WTC11 (cell line): ENCODE results near the gene MAGI2. TPM values are rescaled to one million over a fixed set of nuclear protein-coding genes. Genes with fewer than 3 reads are reported as not detected.

Experiments used
- ATAC-seq: fragments of 200-7000 bp; cut with Tn5 transposase; 2 replicates; pipeline ENCODE4 v1.10.0; 2021; ENCODE audit warnings: mild to moderate bottlenecking, moderate library complexity
- CTCF ChIA-PET: fragments of 300-600 bp; sonication (Branson Sonifier 250); formaldehyde crosslinking; loops from one replicate; lab custom pipeline; 2021; ENCODE audit warnings: antibody characterized with exemption; lab: Charles Lee
- POLR2A ChIA-PET: fragments of 350-600 bp; sonication (Branson Sonifier 250); formaldehyde crosslinking; loops from one replicate; lab custom pipeline; 2021; ENCODE audit warnings: antibody characterized with exemption; lab: Charles Lee
- DNase-seq: peaks from one replicate; pipeline ENCODE4 v3.0.0; 2021; ENCODE audit warnings: low spot score
- H3K27ac Mint-ChIP-seq: 2 replicates; pipeline ENCODE4 v1.8.0; 2021; ENCODE audit warnings: mixed read lengths
- H3K27me3 Mint-ChIP-seq: 2 replicates; pipeline ENCODE4 v1.8.0; 2021; ENCODE audit warnings: low read depth, mild to moderate bottlenecking, moderate library complexity, mixed read lengths
- H3K36me3 Mint-ChIP-seq: 2 replicates; pipeline ENCODE4 v1.8.0; 2021; ENCODE audit warnings: mixed read lengths
- H3K4me1 Mint-ChIP-seq: 2 replicates; pipeline ENCODE4 v1.8.0; 2022; ENCODE audit warnings: mixed read lengths
- H3K4me3 Mint-ChIP-seq: 2 replicates; pipeline ENCODE4 v1.8.0; 2021; ENCODE audit warnings: mild to moderate bottlenecking, moderate library complexity, mixed read lengths
- H3K9me3 Mint-ChIP-seq: 2 replicates; pipeline ENCODE4 v1.8.0; 2021; ENCODE audit warnings: mixed read lengths
- FOXK1 ChIP-seq: sonication (generic); formaldehyde crosslinking; IDR thresholded peaks from 2 replicates; pipeline ENCODE4 v1.8.0; 2022; ENCODE audit warnings: mild to moderate bottlenecking, moderate library complexity, missing genetic modification reagents
- GRHL2 ChIP-seq: fragments of 250-450 bp; sonication (Bioruptor Pico); IDR thresholded peaks from 2 replicates; pipeline ENCODE4 v1.8.0; 2022; ENCODE audit warnings: mild to moderate bottlenecking, moderate library complexity; ENCODE audit not compliant: insufficient replicate concordance, severe bottlenecking
- HMGA2 ChIP-seq: fragments of 250-450 bp; sonication (Bioruptor Pico); IDR thresholded peaks from 2 replicates; pipeline ENCODE4 v1.4.0; 2021; ENCODE audit warnings: mild to moderate bottlenecking, moderate library complexity
- IRF2 ChIP-seq: sonication (generic); formaldehyde crosslinking; IDR thresholded peaks from 2 replicates; pipeline ENCODE4 v1.8.0; 2022; ENCODE audit warnings: low read depth, missing genetic modification reagents, borderline replicate concordance
- MXD4 ChIP-seq: fragments of 250-450 bp; sonication (Bioruptor Pico); IDR thresholded peaks from 2 replicates; pipeline ENCODE4 v1.8.0; 2021; ENCODE audit warnings: mild to moderate bottlenecking, moderate library complexity, borderline replicate concordance
- NFYB ChIP-seq: sonication (generic); formaldehyde crosslinking; conservative IDR thresholded peaks from 2 replicates; pipeline ENCODE4 v1.8.0; 2022; ENCODE audit warnings: low read depth, missing genetic modification reagents
- NR2C2 ChIP-seq: sonication (generic); formaldehyde crosslinking; IDR thresholded peaks from 2 replicates; pipeline ENCODE4 v1.8.0; 2022; ENCODE audit warnings: mild to moderate bottlenecking, missing genetic modification reagents
- OVOL2 ChIP-seq: fragments of 250-450 bp; sonication (Bioruptor Pico); IDR thresholded peaks from 2 replicates; pipeline ENCODE4 v1.9.0; 2021; ENCODE audit warnings: mild to moderate bottlenecking, borderline replicate concordance
- PREB ChIP-seq: sonication (generic); formaldehyde crosslinking; IDR thresholded peaks from 2 replicates; pipeline ENCODE4 v1.8.1; 2022; ENCODE audit warnings: mild to moderate bottlenecking, missing genetic modification reagents, moderate library complexity, borderline replicate concordance
- RORB ChIP-seq: fragments of 250-450 bp; sonication (Bioruptor Pico); IDR thresholded peaks from 2 replicates; pipeline ENCODE4 v1.9.0; 2021; ENCODE audit warnings: mild to moderate bottlenecking
- STAT6 ChIP-seq: sonication (generic); formaldehyde crosslinking; conservative IDR thresholded peaks from 2 replicates; pipeline ENCODE4 v1.8.1; 2023; ENCODE audit warnings: mild to moderate bottlenecking, low read depth, missing genetic modification reagents, moderate library complexity
- TP53 ChIP-seq: sonication (generic); formaldehyde crosslinking; IDR thresholded peaks from 2 replicates; pipeline ENCODE4 v1.8.1; 2023; ENCODE audit warnings: mild to moderate bottlenecking, missing genetic modification reagents
- USF1 ChIP-seq: sonication (generic); formaldehyde crosslinking; IDR thresholded peaks from 2 replicates; pipeline ENCODE4 v1.8.0; 2022; ENCODE audit warnings: mild to moderate bottlenecking, missing genetic modification reagents
- ZNF232 ChIP-seq: sonication (generic); formaldehyde crosslinking; IDR thresholded peaks from 2 replicates; pipeline ENCODE4 v1.8.0; 2022; ENCODE audit warnings: mild to moderate bottlenecking, missing genetic modification reagents
- ZNF263 ChIP-seq: sonication (generic); formaldehyde crosslinking; IDR thresholded peaks from 2 replicates; pipeline ENCODE4 v1.8.1; 2022; ENCODE audit warnings: low read depth, mild to moderate bottlenecking, moderate library complexity, missing genetic modification reagents
- ZNF396 ChIP-seq: fragments of 250-450 bp; sonication (Bioruptor Pico); IDR thresholded peaks from 2 replicates; pipeline ENCODE4 v1.8.0; 2021; ENCODE audit warnings: mild to moderate bottlenecking, moderate library complexity, borderline replicate concordance
- ZNF671 ChIP-seq: fragments of 250-450 bp; sonication (Bioruptor Pico); IDR thresholded peaks from 2 replicates; pipeline ENCODE4 v1.8.0; 2021; ENCODE audit warnings: mild to moderate bottlenecking
- ZSCAN18 ChIP-seq: fragments of 250-450 bp; sonication (Bioruptor Pico); IDR thresholded peaks from 2 replicates; pipeline ENCODE4 v2.1.2; 2022; ENCODE audit warnings: mild to moderate bottlenecking, moderate library complexity
- total RNA-seq: library from RNA; stranded (reverse); gene quantifications from 3 replicates; pipeline ENCODE4 v1.2.3, GENCODE V29; 2021
- TF ChIP-seq, protein P1 (sequence below): sonication (generic); formaldehyde crosslinking; IDR thresholded peaks from 2 replicates; pipeline ENCODE4 v1.8.0; 2023; ENCODE audit warnings: missing genetic modification reagents
- TF ChIP-seq, protein P2 (sequence below): sonication (generic); formaldehyde crosslinking; conservative IDR thresholded peaks from 2 replicates; pipeline ENCODE4 v1.8.1; 2022; ENCODE audit warnings: mild to moderate bottlenecking, missing genetic modification reagents

MAGI2 gene
- total RNA-seq, 1 experiment from 2014 or later: 26.6 TPM

GRCh38 chr7:79240413-79240812, 213.1 kb downstream of the MAGI2 start:
- CTCF ChIA-PET: no interaction called here
- DNase-seq (no peak), ATAC-seq (no peak)
- no peaks in the 10 kb centered on the region; the same call in 1 of the 2 replicates for H3K27me3 Mint-ChIP-seq
- no peak overlapping the region for H3K4me3 Mint-ChIP-seq
- H3K27ac Mint-ChIP-seq: no peak overlapping the region
- TF ChIP-seq USF1 (CRISPR knock-in tag) (no peak), STAT6 (CRISPR knock-in tag) (no peak), FOXK1 (CRISPR knock-in tag) (no peak), MXD4 (CRISPR knock-in tag) (no peak), HMGA2 (CRISPR knock-in tag) (no peak), ZNF396 (CRISPR knock-in tag) (no peak), NFYB (no peak), ZNF263 (no peak), ZNF671 (CRISPR knock-in tag) (no peak), IRF2 (CRISPR knock-in tag) (no peak), ZSCAN18 (CRISPR knock-in tag) (no peak), PREB (CRISPR knock-in tag) (no peak), TP53 (CRISPR knock-in tag) (no peak), RORB (CRISPR knock-in tag) (no peak), ZNF232 (no peak), GRHL2 (no peak), NR2C2 (no peak), OVOL2 (CRISPR knock-in tag) (no peak)
- TF ChIP-seq, protein P1, sequence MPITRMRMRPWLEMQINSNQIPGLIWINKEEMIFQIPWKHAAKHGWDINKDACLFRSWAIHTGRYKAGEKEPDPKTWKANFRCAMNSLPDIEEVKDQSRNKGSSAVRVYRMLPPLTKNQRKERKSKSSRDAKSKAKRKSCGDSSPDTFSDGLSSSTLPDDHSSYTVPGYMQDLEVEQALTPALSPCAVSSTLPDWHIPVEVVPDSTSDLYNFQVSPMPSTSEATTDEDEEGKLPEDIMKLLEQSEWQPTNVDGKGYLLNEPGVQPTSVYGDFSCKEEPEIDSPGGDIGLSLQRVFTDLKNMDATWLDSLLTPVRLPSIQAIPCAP (CRISPR knock-in tag): no peak
- TF ChIP-seq, protein P2, sequence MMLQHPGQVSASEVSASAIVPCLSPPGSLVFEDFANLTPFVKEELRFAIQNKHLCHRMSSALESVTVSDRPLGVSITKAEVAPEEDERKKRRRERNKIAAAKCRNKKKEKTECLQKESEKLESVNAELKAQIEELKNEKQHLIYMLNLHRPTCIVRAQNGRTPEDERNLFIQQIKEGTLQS: no peak
- POLR2A ChIA-PET: no interaction called here
- peaks cover 10% of the 10 kb centered on the region for H3K4me1 Mint-ChIP-seq
- H3K9me3 Mint-ChIP-seq: peaks cover 17% of the 10 kb centered on the region
- no peaks in the 10 kb centered on the region; the same call in 1 of the 2 replicates for H3K36me3 Mint-ChIP-seq
